Measurements from ENCODE around the gene C3orf70.
"Not testable (repeated sequence)": the region's sequence is repeated elsewhere in the genome, so short reads cannot be mapped to it uniquely, and the experiment has no call there.

C3orf70 gene

DNA sequence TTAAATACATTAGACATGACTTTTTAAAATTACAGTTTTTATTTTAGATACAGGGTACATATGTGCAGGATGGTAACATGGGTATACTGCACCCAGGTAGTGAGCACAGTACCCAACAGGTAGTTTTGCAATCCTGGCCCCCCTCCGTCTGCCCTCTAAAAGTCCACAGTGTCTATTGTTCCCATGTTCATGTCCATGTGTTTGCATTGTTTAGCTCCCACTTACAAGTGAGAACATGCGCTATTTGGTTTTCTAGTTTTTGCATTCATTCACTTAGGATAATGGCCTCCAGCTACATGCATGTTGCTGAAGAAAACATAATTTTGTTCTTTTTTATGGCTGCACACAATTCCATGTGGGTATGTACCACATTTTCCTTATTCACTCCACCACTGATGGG lies 23.8 kb downstream of the C3orf70 start:
- no peaks in the 10 kb centered on the region for H3K4me1 Mint-ChIP-seq (ENCODE audit: low read depth)

DNA sequence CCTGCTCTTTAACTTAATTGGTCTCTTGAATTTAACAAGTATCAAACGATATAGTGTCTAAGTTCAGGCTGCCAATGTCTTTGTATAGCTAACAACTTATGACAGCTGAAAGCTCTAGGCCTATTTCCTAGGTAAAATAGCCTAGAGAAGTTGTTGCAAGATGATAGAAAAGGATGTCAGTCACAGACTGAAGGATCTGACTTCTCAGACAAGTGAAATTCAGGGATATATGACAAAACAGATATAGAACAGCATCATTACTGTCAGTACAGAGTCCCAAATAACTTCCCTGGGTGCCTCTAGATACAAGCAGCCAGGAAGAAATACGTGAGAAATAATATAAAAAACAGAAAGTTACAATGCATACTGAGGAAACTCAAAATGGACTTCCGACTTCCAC lies 26.7 kb downstream of the C3orf70 start:
- Mint-ChIP-seq H3K27me3 (ENCODE audit: low read depth) (peaks cover 13% of the 10 kb centered on the region), H3K36me3 (ENCODE audit: low read depth) (no peaks in the 10 kb centered on the region), H3K4me3 (no peak overlapping the region), H3K9me3 (no peaks in the 10 kb centered on the region), H3K4me1 (ENCODE audit: low read depth) (no peaks in the 10 kb centered on the region), H3K27ac (no peak overlapping the region)

More for the DNA sequence above, 23.8 kb downstream of the C3orf70 start:
- Mint-ChIP-seq H3K27ac (no peak overlapping the region), H3K27me3 (ENCODE audit: low read depth) (peaks cover 26% of the 10 kb centered on the region), H3K9me3 (no peaks in the 10 kb centered on the region), H3K36me3 (ENCODE audit: low read depth) (no peaks in the 10 kb centered on the region), H3K4me3 (no peak overlapping the region)

DNA sequence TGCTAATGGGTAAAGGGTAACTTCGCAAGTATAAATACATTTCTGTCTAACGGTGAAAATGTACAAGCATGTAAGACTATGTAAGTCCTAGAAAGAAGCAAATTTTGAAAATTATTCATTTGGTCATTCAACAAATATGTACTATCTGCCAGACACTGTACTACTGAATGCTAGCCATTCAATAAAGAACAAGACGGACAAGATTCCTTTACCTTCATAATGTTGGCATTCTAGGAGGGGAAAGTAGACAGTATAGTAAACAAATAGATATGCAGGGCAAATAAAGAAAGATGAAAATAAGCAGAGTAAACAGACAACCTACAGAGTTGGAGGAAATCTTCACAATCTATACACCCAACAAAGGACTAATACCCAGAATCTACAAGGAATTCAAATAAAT lies 32.7 kb downstream of the C3orf70 start:
- Mint-ChIP-seq H3K9me3 (no peaks in the 10 kb centered on the region), H3K36me3 (ENCODE audit: low read depth) (no peaks in the 10 kb centered on the region), H3K4me1 (ENCODE audit: low read depth) (no peaks in the 10 kb centered on the region), H3K27me3 (ENCODE audit: low read depth) (peaks cover 18% of the 10 kb centered on the region), H3K4me3 (no peak overlapping the region), H3K27ac (no peak overlapping the region)

DNA sequence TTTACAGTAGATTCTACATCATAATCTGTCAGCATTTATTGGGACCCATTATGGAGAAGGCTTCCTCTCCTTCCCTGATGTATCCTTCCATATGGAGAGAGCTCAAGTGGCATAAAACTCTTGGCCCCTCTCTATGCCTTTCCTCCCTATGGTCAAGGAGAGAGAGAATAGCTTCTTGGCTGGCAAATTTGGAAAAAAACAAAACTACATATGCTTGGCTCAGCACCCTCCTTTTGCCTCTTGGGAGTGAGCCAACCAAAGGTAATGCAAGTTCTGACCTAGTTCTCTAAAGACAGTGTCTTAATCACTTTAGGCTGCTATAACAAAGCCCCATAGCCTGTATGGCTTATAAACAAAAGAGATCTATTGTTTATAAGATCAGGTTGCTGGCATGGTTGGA lies 37.5 kb downstream of the C3orf70 start:
- no peaks in the 10 kb centered on the region for H3K9me3 Mint-ChIP-seq
- H3K4me3 Mint-ChIP-seq: no peak overlapping the region
- H3K27me3 Mint-ChIP-seq (ENCODE audit: low read depth): peaks cover 19% of the 10 kb centered on the region
- H3K27ac Mint-ChIP-seq: no peak overlapping the region
- no peaks in the 10 kb centered on the region for H3K4me1 Mint-ChIP-seq (ENCODE audit: low read depth)
- no peaks in the 10 kb centered on the region for H3K36me3 Mint-ChIP-seq (ENCODE audit: low read depth)

DNA sequence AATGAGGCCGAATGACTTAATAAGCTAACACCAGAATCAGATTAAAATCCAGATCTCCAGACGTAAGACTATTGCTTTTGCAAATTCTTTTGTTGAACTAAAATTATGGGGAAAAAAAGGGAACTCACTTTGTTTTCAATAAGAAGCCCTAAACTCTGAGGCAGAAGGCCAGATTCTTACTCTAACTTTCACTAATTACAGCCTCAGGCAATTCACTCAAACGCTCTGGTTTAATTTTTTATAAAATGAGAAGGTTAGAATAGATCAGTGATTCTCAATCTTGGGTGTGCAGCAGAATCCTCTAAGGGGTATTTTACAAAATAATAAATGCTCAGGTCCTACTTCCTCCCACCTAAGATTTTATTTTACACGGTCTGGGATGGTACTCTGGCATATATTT lies 38.1 kb downstream of the C3orf70 start:
- no peak overlapping the region for H3K4me3 Mint-ChIP-seq
- H3K4me1 Mint-ChIP-seq (ENCODE audit: low read depth): no peaks in the 10 kb centered on the region
- H3K9me3 Mint-ChIP-seq: no peaks in the 10 kb centered on the region
- H3K36me3 Mint-ChIP-seq (ENCODE audit: low read depth): no peaks in the 10 kb centered on the region
- H3K27ac Mint-ChIP-seq: no peak overlapping the region
- peaks cover 19% of the 10 kb centered on the region for H3K27me3 Mint-ChIP-seq (ENCODE audit: low read depth)

DNA sequence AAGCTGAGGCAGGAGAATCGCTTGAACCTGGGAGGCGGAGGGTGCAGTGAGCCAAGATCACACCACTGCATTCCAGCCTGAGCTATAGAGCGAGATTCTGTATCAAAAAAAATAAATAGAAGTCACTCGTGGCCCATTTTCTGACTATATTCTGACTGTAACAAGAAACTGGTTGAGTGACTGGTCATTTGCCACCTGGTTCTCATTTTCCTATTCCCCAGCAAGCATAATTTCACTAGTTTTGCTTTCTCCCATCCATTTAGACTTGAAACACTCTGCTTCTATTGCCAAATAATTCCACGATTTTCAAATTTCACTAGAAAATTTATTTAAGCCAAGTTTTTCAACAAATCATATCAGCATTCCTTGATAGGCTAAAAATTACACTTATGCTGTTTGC lies 40.7 kb downstream of the C3orf70 start:
- Mint-ChIP-seq H3K4me1 (ENCODE audit: low read depth) (no peaks in the 10 kb centered on the region), H3K4me3 (no peak overlapping the region), H3K27ac (no peak overlapping the region)

DNA sequence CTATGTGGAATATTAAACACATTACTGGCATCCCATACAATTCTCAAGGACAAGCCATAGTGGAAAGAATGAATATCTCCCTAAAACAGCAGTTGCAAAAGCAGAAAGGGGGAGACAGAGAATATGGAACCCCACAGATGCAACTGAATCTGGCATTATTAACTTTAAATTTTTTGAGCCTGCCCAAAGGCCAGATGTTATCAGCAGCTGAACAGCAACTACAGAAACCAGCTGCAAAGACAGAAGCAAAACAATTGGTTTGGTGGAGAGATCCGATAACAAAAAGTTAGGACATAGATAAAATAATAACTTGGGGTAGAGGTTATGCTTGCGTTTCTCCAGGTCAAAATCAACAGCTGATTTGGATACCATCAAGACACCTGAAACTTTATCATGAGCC lies 43.8 kb downstream of the C3orf70 start:
- not testable (repeated sequence) for H3K9me3 Mint-ChIP-seq; H3K4me1 Mint-ChIP-seq (ENCODE audit: low read depth); H3K4me3 Mint-ChIP-seq; H3K27ac Mint-ChIP-seq; H3K36me3 Mint-ChIP-seq (ENCODE audit: low read depth); H3K27me3 Mint-ChIP-seq (ENCODE audit: low read depth)

More for the DNA sequence above, 40.7 kb downstream of the C3orf70 start:
- no peaks in the 10 kb centered on the region for H3K36me3 Mint-ChIP-seq (ENCODE audit: low read depth)
- H3K9me3 Mint-ChIP-seq: no peaks in the 10 kb centered on the region
- peaks cover 12% of the 10 kb centered on the region for H3K27me3 Mint-ChIP-seq (ENCODE audit: low read depth)

DNA sequence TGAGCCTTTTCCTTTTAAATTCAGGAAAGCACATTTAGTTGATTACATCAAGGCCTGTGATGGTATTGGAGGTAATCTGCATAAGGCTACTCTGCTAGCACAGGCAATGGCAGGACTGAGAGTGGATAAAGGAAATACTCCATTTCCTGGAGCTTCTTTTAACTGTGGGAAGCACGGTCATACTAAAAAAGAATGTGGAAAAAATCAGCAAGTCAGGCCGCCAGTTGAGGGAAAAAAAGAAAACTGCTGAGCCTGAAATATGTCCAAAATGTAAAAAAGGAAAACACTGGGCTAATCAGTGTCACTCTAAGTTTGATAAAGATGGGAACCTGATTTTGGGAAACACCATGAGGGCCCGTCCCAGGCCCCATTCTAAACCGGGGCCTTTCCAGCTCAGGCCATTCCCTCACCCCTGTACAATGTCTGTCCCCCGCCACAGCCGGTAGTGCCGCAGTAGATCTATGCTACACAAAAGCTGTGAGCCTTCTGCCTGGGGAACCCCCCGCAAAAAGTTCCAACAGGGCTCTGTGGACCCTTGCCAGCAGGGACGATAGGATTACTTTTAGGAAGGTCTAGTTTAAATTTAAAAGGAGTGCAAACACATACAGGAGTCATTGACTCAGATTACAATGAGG lies 46.5 kb downstream of the C3orf70 start:
- H3K27ac Mint-ChIP-seq; H3K27me3 Mint-ChIP-seq (ENCODE audit: low read depth); H3K36me3 Mint-ChIP-seq (ENCODE audit: low read depth); H3K4me1 Mint-ChIP-seq (ENCODE audit: low read depth); H3K4me3 Mint-ChIP-seq: not testable (repeated sequence)
- peaks cover 11% of the 10 kb centered on the region for H3K9me3 Mint-ChIP-seq

DNA sequence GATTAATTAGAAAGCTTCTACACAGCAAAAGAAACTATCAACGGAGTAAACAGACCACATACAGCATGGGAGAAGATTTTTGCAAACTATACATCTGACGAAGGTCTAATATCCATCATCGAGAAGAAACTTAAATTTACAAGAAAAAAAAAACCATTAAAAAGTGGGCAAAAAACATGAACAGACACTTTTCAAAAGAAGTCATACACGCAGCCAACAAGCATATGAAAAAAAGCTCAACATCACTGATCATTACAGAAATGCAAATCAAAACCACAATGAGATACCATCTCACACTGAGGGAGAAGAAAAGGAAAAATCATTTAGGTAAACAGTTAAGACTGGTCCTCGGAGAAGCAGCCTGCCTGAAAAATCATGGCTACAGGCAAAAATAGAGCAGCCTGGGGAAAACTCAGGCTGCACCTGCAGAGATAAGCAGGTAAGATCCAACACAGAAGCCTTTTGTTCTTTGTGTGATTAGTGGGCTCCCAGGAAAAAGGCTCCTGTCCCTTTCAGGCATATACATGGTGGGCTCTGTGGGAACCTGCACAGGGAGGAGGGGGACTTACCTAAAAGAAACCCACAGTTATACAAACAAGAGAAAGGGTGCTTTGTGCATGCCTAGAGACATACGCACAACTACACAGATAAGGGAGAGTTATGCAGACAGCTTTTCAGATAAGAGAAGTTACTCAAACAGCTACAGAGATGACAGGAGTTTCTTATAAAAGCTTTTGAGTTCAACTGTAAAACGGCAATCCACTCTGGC lies 49.3 kb downstream of the C3orf70 start:
- Mint-ChIP-seq H3K4me1 (ENCODE audit: low read depth) (no peaks in the 10 kb centered on the region), H3K27me3 (ENCODE audit: low read depth) (peaks cover 20% of the 10 kb centered on the region), H3K9me3 (peaks cover 11% of the 10 kb centered on the region), H3K4me3 (no peak overlapping the region), H3K27ac (no peak overlapping the region), H3K36me3 (ENCODE audit: low read depth) (no peaks in the 10 kb centered on the region)

DNA sequence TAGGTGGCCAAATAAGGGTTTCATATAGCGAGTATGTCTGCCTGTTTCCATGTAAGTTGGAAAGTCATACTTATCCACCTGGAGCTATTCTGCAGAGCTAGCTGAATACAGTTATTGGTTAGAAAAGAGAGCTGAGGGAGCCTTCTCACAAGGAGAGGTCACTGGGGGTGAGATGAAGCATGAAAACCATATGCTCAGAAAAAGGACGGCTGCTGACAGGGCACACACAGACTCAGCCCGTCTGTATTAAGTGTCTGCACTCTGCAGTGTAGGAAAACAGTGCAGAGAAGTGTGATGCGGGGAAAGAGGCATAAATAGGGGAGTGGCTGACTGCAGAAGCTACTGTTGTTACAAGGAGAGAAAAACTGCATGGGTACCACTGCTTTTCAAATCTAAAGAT lies 58.2 kb downstream of the C3orf70 start:
- Mint-ChIP-seq H3K36me3 (ENCODE audit: low read depth) (no peaks in the 10 kb centered on the region), H3K4me1 (ENCODE audit: low read depth) (no peaks in the 10 kb centered on the region), H3K27me3 (ENCODE audit: low read depth) (peaks cover 15% of the 10 kb centered on the region), H3K9me3 (no peaks in the 10 kb centered on the region), H3K27ac (no peak overlapping the region), H3K4me3 (no peak overlapping the region)

DNA sequence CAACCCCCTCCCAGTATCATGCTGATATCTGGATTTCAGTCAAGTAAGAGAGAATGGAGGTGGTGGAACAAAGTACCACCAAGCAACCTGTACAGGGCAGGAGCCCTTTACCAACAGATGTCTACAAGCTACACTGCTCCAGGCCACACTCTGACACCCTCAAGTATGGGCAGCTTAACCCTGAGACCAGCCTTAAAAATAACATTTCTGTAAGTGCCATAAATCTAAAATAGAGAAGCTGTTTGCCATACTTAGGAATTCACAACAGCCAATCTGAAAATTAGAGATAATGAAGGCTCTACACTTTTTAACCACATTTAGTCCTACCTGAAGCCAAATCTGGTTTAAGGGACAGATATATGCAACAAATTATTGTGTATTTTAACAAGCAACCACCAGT lies 59.7 kb downstream of the C3orf70 start:
- no peak overlapping the region for H3K4me3 Mint-ChIP-seq
- peaks cover 4% of the 10 kb centered on the region for H3K27me3 Mint-ChIP-seq (ENCODE audit: low read depth)
- no peak overlapping the region for H3K27ac Mint-ChIP-seq
- no peaks in the 10 kb centered on the region for H3K9me3 Mint-ChIP-seq
- H3K36me3 Mint-ChIP-seq (ENCODE audit: low read depth): no peaks in the 10 kb centered on the region
- no peaks in the 10 kb centered on the region for H3K4me1 Mint-ChIP-seq (ENCODE audit: low read depth)

DNA sequence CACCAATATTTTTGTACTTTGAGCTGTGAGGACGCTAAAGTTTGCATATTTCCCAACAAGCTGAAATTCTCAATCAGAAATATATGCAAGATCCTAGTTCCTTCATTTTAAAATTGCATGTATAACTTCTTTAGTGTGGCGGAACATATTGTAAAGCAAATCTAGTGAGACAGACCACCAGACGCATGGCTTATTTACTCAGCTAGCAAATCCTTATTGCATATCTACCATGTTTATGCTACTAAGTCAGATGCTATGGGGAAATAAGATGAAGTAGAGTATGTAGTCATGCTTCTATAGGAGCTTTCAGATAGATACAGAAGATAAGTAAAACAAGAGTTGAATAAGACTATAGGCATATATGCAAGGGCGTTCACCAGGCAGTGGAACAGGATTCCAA lies 62.0 kb downstream of the C3orf70 start:
- no peak overlapping the region for H3K4me3 Mint-ChIP-seq
- no peaks in the 10 kb centered on the region for H3K9me3 Mint-ChIP-seq
- no peak overlapping the region for H3K27ac Mint-ChIP-seq
- H3K27me3 Mint-ChIP-seq (ENCODE audit: low read depth): peaks cover 4% of the 10 kb centered on the region
- H3K36me3 Mint-ChIP-seq (ENCODE audit: low read depth): no peaks in the 10 kb centered on the region
- H3K4me1 Mint-ChIP-seq (ENCODE audit: low read depth): no peaks in the 10 kb centered on the region

DNA sequence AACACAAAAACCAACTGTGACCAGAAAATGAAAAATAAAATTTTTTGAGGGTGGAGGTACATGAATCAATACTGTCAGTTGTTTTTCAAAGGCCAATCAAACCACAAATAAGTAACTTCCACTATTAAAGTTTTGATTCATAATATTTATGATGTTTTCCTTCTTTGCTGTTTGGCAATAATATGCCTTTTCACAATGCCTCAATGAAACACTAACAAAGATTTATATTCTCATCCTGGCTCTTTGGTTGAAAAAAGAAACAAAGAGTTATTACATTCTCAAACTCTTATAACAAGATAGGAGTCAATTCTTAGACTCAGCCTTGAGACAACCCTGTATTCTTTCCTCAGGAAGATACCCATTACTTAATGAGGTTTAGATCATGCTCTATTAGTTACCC lies 63.1 kb downstream of the C3orf70 start:
- H3K27me3 Mint-ChIP-seq (ENCODE audit: low read depth): peaks cover 4% of the 10 kb centered on the region
- no peaks in the 10 kb centered on the region for H3K9me3 Mint-ChIP-seq
- H3K36me3 Mint-ChIP-seq (ENCODE audit: low read depth): no peaks in the 10 kb centered on the region
- no peak overlapping the region for H3K27ac Mint-ChIP-seq
- H3K4me1 Mint-ChIP-seq (ENCODE audit: low read depth): no peaks in the 10 kb centered on the region
- H3K4me3 Mint-ChIP-seq: no peak overlapping the region

DNA sequence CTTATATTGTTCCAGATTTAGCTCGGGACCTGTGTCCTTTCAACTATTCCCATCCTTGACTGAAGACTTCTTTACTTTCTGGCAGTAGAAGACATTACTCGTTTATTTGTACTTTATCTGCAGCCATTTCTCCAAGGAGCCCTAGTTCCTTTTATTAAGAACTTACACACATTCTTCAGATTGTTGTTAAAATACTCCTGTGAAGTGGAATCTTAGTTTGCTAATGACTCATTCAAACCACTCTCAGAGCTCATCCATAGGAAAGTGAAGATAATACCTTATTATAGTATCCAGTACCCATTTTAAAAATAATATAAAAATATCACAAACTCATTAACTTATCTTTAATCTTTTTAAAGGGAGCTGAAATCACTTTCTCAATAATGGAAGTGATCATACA lies 63.5 kb downstream of the C3orf70 start:
- H3K9me3 Mint-ChIP-seq: no peaks in the 10 kb centered on the region
- no peak overlapping the region for H3K4me3 Mint-ChIP-seq
- peaks cover 4% of the 10 kb centered on the region for H3K27me3 Mint-ChIP-seq (ENCODE audit: low read depth)
- H3K27ac Mint-ChIP-seq: no peak overlapping the region
- H3K4me1 Mint-ChIP-seq (ENCODE audit: low read depth): no peaks in the 10 kb centered on the region
- no peaks in the 10 kb centered on the region for H3K36me3 Mint-ChIP-seq (ENCODE audit: low read depth)

DNA sequence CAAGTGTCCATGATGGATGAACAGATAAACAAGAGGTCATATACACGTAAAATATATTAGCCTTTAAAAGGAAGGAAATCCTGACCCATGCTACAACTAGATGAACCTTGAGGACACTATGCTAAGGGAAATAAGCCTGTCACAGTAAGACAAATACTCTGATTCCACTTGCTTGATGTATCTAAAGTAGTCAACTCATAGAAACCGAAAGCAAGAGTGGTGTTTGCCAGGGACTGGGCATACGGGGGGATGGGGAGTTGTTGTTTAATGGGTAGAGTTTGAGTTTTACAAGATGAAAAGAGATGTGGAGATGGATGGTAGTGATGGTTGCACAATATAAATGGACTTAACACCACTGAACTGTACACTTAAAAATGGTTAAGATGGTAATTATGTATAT lies 65.4 kb downstream of the C3orf70 start:
- Mint-ChIP-seq H3K36me3 (ENCODE audit: low read depth) (no peaks in the 10 kb centered on the region), H3K9me3 (no peaks in the 10 kb centered on the region), H3K27ac (no peak overlapping the region), H3K4me1 (ENCODE audit: low read depth) (no peaks in the 10 kb centered on the region), H3K4me3 (no peak overlapping the region), H3K27me3 (ENCODE audit: low read depth) (peaks cover 4% of the 10 kb centered on the region)

Measured in T-helper 1 cell treated with Interleukin-12 subunit alpha and Interleukin-12 subunit beta and Interleukin-4 antibody, amounts not matched to agents 30 μg/mL and 1 μg/mL, for 36 hours (primary cell).